ENCODE measurements around the gene ZSCAN2.

DNA sequence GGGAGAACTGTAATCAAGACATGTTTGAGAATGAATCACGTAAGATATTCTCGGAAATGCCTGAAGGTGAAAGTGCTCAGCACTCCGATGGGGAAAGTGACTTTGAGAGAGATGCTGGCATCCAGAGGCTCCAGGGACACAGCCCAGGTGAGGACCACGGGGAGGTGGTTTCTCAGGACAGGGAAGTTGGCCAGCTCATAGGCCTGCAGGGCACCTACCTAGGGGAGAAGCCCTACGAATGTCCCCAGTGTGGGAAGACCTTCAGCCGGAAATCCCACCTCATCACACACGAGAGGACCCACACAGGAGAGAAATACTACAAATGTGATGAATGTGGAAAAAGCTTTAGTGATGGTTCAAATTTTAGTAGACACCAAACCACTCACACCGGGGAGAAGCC, 19.8 kb downstream of the ZSCAN2 start:
- TF ChIP-seq, protein P1, sequence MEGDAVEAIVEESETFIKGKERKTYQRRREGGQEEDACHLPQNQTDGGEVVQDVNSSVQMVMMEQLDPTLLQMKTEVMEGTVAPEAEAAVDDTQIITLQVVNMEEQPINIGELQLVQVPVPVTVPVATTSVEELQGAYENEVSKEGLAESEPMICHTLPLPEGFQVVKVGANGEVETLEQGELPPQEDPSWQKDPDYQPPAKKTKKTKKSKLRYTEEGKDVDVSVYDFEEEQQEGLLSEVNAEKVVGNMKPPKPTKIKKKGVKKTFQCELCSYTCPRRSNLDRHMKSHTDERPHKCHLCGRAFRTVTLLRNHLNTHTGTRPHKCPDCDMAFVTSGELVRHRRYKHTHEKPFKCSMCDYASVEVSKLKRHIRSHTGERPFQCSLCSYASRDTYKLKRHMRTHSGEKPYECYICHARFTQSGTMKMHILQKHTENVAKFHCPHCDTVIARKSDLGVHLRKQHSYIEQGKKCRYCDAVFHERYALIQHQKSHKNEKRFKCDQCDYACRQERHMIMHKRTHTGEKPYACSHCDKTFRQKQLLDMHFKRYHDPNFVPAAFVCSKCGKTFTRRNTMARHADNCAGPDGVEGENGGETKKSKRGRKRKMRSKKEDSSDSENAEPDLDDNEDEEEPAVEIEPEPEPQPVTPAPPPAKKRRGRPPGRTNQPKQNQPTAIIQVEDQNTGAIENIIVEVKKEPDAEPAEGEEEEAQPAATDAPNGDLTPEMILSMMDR (IDR thresholded peaks at IDR 0.05; ENCODE audit: insufficient read depth, low read depth, low read length), result no peak
- no peak for TF ChIP-seq EZH2 (IDR thresholded peaks at IDR 0.05; ENCODE audit: insufficient read depth, low read length)

Data from astrocyte (in vitro differentiated cells and primary cell).